Measurements from ENCODE around the gene SNX18. TPM values are rescaled to one million over a fixed set of nuclear protein-coding genes. Genes with fewer than 3 reads are reported as not detected.

Gene SNX18
- polyA plus RNA-seq, 2 of the 4 experiments (the other 2 are of a cell fraction), result 7.1 to 8.1 TPM

DNA sequence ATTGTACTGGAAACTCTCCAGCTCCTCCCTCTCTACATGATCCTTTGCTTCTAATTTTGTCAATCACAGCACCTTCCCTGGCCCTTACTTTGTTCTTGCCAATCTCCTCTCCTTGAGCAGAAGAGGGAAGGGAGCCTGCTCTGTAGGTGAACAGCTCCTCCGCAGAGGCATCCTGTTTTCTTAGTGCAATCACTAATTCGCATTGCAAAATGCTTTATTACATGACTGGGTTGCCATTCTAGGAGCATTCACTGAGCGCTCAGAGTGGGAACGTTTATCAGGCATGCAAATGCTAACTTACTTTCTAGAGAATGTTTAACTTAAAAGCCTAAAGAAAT, 416 bp upstream of the SNX18 start:
- WGBS (ENCODE audit: missing lambda C conversion rate), result 16% methylated on average over 4 of the region's 4 CpGs
- CTCF ChIA-PET, result interaction anchor here (0.6 to 4.7 kb wide), 69 partner anchors 9 to 642 kb away, joined by 3 to 89 read pairs (median 4); partner anchors contain the start of genes ESM1 and GPX8
- Histone ChIP-seq H3K4me3 (peak overlapping the region; percentile 87), H3K27ac (peak overlapping the region; percentile 25 to 34; a peak in 2 of 6 replicates), H3K4me1 (peaks cover 8% of the 10 kb centered on the region; the same call in 1 of the 3 replicates), H3K4me2 (peak overlapping the region; percentile 89), H3K9me3 (no peaks in the 10 kb centered on the region)
- POLR2A ChIA-PET, result interaction anchor here (0.8 to 2.7 kb wide), 5 partner anchors 207 to 643 kb away, joined by 3 to 11 read pairs (median 5); partner anchors contain the start of genes ARL15 and GPX8
- peak; percentile 67 to 73 for ATAC-seq
- no peak for FAIRE-seq
- TF ChIP-seq NFE2L2 (conservative IDR thresholded peaks at IDR 0.05; ENCODE audit: low read length), result no peak
- TF ChIP-seq FOSB (CRISPR knock-in tag; IDR thresholded peaks at IDR 0.05), result no peak
- TF ChIP-seq HOXB13 (CRISPR knock-in tag; IDR thresholded peaks at IDR 0.05; ENCODE audit: low read depth), result no peak
- no peak for TF ChIP-seq NPAS2 (CRISPR knock-in tag; IDR thresholded peaks at IDR 0.05; ENCODE audit: borderline replicate concordance)
- no peak for TF ChIP-seq GATA3 (IDR thresholded peaks at IDR 0.05; ENCODE audit: borderline replicate concordance)
- no peak for TF ChIP-seq FOSL2 (IDR thresholded peaks at IDR 0.05)
- no peak for TF ChIP-seq FOSL2 (CRISPR knock-in tag; IDR thresholded peaks at IDR 0.05)
- TF ChIP-seq E2F6 (IDR thresholded peaks at IDR 0.05; ENCODE audit: borderline replicate concordance, low read depth), result no peak
- peak in 1 of 2 experiments; percentile 15 for DNase-seq (ENCODE audit: low read depth in 1 of 2, low spot score in 1 of 2)

- TF ChIP-seq RARB (CRISPR knock-in tag; IDR thresholded peaks at IDR 0.05) (no peak), MAX (IDR thresholded peaks at IDR 0.05) (0 out of 2 replicates have a peak, but pooled peaks have one; percentile 1), RFX5 (IDR thresholded peaks at IDR 0.05) (no peak), CHD4 (IDR thresholded peaks at IDR 0.05; ENCODE audit: borderline replicate concordance) (no peak), MYC (IDR thresholded peaks at IDR 0.05; ENCODE audit: borderline replicate concordance, low read length) (no peak)
- Histone ChIP-seq H3K4me1 (peaks cover 8% of the 10 kb centered on the region; the same call in 1 of the 3 replicates), H3K4me3 (peak overlapping the region; percentile 87), H3K4me2 (peak overlapping the region; percentile 92), H3K27ac (peak overlapping the region; percentile 79 to 98), H3K9me3 (no peaks in the 10 kb centered on the region)
- ChIA-PET POLR2A (interaction anchor here (0.6 to 2.7 kb wide), 2 partner anchors 204 to 642 kb away, joined by 5 to 11 read pairs; partner anchors contain the start of gene GPX8), CTCF (interaction anchor here (0.6 to 4.7 kb wide), 47 partner anchors 8 to 641 kb away, joined by 3 to 89 read pairs (median 6); partner anchors contain the start of gene GPX8)
- WGBS (ENCODE audit: missing lambda C conversion rate), result 74% methylated on average over 27 of the region's 79 CpGs
- ATAC-seq (peak; percentile 65 to 69), FAIRE-seq (no peak), DNase-seq (ENCODE audit: low read depth in 1 of 2, low spot score in 1 of 2) (peak; percentile 17 to 28)
These were observed 723 bp downstream of the SNX18 start for GRCh38 chr5:54518146-54518817.

- Histone ChIP-seq H3K27ac (no peak overlapping the region; a peak in 1 of 6 replicates), H3K4me1 (peaks cover 8% of the 10 kb centered on the region; the same call in 1 of the 3 replicates), H3K9me3 (no peaks in the 10 kb centered on the region), H3K4me3 (peak overlapping the region; percentile 87; the same call in 2 of the 3 replicates), H3K4me2 (peak overlapping the region; percentile 92)
- DNase-seq (ENCODE audit: low read depth in 1 of 2, low spot score in 1 of 2), result no peak
- ChIA-PET POLR2A (interaction anchor here (2.7 kb wide), 1 partner anchor 641 kb away, joined by 11 read pairs; the partner anchor contains the start of gene GPX8), CTCF (interaction anchor here (0.9 to 4.7 kb wide), 12 partner anchors 8 to 641 kb away, joined by 4 to 89 read pairs (median 20); partner anchors contain the start of gene GPX8)
- TF ChIP-seq HOXA7 (CRISPR knock-in tag; IDR thresholded peaks at IDR 0.05) (no peak), ESRRA (IDR thresholded peaks at IDR 0.05; ENCODE audit: borderline replicate concordance, low read length) (no peak), CBX8 (IDR thresholded peaks at IDR 0.05) (no peak), CBX2 (IDR thresholded peaks at IDR 0.05; ENCODE audit: borderline replicate concordance, low read depth) (no peak), KDM1A (IDR thresholded peaks at IDR 0.05; ENCODE audit: low read depth) (no peak), EHMT2 (IDR thresholded peaks at IDR 0.05; ENCODE audit: low read depth) (no peak), HDAC2 (IDR thresholded peaks at IDR 0.05) (no peak), PHF8 (IDR thresholded peaks at IDR 0.05; ENCODE audit: borderline replicate concordance, low read depth) (no peak), CHD4 (IDR thresholded peaks at IDR 0.05; ENCODE audit: borderline replicate concordance) (no peak)
- TF ChIP-seq, protein P1, sequence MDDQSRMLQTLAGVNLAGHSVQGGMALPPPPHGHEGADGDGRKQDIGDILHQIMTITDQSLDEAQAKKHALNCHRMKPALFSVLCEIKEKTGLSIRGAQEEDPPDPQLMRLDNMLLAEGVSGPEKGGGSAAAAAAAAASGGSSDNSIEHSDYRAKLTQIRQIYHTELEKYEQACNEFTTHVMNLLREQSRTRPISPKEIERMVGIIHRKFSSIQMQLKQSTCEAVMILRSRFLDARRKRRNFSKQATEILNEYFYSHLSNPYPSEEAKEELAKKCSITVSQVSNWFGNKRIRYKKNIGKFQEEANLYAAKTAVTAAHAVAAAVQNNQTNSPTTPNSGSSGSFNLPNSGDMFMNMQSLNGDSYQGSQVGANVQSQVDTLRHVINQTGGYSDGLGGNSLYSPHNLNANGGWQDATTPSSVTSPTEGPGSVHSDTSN (IDR thresholded peaks at IDR 0.05), result no peak
- 98% methylated on average over 49 of the region's 50 CpGs for WGBS (ENCODE audit: missing lambda C conversion rate)
- ATAC-seq, result no peak
- no peak for FAIRE-seq
These were observed 1.4 kb downstream of the SNX18 start for GRCh38 chr5:54518818-54519508.

All from A549 (cell line).